Stimulated activated CD4-positive, alpha-beta T cell treated with anti-CD3 and anti-CD28 coated beads, TNF-alpha, amount 100 ng/mL, for 48 hours (primary cell): ENCODE results near the gene RSKR.
A peak's percentile ranks its signal among the peaks of the same experiment; 100 is the strongest.
"Not testable (repeated sequence)": the region's sequence is repeated elsewhere in the genome, so short reads cannot be mapped to it uniquely, and the experiment has no call there.

Experiments used
- DNase-seq, 3 donors: peaks; one replicate each; pipeline ENCODE4 v3.0.0-alpha.2; 2020; ENCODE audit warnings: low read depth in 3 of 3

Gene RSKR

GRCh38 chr17:28622186-28622585, 8.2 kb upstream of the RSKR start:
- DNase-seq: no peak

- DNase-seq: no peak
These were observed 6.0 kb upstream of the RSKR start for GRCh38 chr17:28620010-28620409.

- DNase-seq: no peak
These were observed 4.5 kb upstream of the RSKR start for GRCh38 chr17:28618464-28618863.

DNA sequence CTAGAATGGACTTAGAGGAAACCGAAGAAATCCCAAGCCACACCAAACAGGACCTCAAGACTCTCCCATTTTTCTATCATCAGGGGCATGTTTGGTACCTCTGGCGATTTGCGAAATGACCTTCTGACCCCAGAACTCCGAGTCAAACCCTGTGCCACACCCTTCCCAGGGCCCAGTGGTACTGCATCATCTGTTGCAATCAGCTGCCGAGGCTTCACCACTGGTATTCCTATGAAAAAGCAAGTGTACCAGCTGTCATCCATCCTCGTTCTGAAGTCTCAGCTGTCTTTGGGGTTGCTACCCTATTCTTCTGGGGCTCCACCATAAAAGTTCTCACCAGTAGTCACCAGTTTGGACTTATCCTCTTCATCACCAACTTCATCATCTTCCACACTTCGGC, 2.3 kb upstream of the RSKR start:
- DNase-seq: no peak

- DNase-seq: no peak
These were observed 1.4 kb upstream of the RSKR start for GRCh38 chr17:28615260-28615940.

DNA sequence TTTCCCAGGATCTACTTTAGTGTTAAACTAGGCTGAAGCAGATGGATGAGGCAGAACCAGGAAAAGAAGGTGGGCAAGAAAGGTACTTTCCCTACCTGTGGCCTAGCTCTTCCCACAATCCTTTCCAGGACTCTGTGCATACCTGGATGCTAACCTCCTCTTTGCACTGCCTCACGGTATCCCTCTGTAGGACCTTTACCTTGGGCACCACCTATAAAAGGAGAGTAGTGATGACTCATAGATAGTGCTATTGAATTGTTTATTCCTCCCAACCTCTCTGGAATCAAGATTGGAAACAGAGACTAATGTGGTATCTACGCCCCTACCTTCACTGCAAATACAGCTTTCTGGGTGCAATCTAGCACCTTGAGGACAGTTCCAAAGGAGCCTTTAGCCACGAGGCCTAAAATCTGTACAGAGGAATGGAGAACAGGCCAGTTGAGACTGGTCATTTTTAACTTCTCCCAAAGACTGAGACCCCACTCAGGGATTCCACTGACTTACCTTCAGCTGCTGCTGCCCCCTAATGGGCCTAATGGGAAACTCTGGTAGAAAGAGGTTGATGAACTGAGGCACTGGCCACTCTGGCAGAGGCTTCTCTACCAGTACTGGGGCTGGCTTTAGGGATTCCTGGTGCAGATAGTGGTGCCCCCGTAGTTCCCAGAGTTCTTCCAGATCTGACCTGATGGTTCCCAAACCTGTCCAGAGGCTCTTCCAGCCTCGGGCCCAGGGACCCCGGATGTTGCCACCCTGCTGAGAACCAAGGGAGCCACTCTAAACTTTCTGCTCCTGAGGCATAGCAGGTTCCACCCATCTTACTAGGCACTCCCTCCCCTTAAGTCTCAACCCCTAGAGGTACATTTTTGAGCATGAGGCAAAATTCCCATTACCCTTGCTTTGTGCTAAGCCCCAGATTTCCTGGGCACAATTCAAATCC, 781 bp downstream of the RSKR start:
- peak in 1 of 3 donors; percentile 20 for DNase-seq

DNA sequence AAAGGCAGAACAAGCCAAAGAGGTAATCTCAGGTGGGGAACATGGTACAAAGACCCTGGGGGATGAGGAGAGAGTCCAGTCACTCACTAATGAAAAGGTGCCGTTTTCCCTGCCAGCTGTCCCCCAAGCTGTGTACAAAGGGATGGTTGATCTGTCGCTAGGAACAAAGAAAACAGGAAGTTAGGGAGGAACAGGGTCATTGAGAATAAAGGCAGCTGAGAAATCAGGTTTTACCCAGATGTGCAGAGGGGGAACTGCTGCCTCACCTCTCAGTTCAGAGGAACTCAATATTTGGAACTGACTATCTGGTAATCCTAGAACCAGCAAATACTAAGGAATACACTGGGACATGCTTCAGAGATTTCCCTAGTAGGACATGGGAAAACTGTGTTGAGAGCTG, 1.5 kb downstream of the RSKR start:
- no peak for DNase-seq

- no peak for DNase-seq
These were observed 3.6 kb downstream of the RSKR start for GRCh38 chr17:28610376-28610775.

DNA sequence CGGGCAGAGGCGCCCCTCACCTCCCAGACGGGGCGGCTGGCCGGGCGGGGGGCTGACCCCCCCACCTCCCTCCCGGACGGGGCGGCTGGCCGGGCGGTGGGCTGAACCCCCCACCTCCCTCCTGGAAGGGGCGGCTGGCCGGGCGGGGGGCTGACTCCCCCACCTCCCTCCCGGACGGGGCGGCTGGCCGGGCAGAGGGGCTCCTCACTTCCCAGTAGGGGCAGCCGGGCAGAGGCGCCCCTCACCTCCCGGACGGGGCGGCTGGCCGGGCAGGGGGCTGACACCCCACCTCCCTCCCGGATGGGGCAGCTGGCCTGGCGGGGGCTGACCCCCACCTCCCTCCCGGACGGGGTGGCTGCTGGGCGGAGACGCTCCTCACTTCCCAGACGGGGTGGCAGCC, 10.0 kb downstream of the RSKR start:
- not testable (repeated sequence) for DNase-seq

GRCh38 chr17:28599311-28600184, 14.4 kb downstream of the RSKR start:
- peak; percentile 47 to 61 (median 55) for DNase-seq

GRCh38 chr17:28598799-28599310, 15.1 kb downstream of the RSKR start, which contains the start of gene SPAG5:
Gene SPAG5 (minus strand): TSS chr17:28599025. CDS start chr17:28598946, 79 bp downstream.
- DNase-seq: peak; percentile 90 to 93 (median 90)

GRCh38 chr17:28598389-28598788, 15.6 kb downstream of the RSKR start:
- no peak for DNase-seq

GRCh38 chr17:28597606-28598383, 16.2 kb downstream of the RSKR start:
- DNase-seq: no peak

DNA sequence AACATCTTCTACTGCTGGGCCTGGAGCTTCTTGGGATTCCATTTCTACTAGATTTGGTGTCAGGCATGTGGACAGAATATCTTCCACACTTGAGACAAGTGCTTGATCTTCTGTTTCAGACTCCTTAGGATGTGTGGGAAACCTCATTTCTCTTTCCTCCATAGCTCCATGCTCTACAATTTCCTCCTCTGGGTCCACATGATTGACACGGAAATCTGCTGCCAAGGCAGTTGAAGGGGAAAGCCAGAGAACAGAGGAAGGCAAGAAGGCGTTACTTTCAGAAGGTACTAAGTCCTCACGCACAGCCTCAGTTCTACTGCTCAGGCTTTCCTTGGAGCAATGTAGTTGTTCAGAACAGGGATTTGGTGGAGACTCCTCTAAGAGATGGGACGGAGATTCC, 21.7 kb downstream of the RSKR start:
- no peak for DNase-seq

- DNase-seq: no peak
These were observed 28.1 kb downstream of the RSKR start for GRCh38 chr17:28585851-28586250.

GRCh38 chr17:28584434-28584833, 29.6 kb downstream of the RSKR start:
- DNase-seq: no peak

- DNase-seq: no peak
These were observed 31.5 kb downstream of the RSKR start for GRCh38 chr17:28582513-28582912.

DNA sequence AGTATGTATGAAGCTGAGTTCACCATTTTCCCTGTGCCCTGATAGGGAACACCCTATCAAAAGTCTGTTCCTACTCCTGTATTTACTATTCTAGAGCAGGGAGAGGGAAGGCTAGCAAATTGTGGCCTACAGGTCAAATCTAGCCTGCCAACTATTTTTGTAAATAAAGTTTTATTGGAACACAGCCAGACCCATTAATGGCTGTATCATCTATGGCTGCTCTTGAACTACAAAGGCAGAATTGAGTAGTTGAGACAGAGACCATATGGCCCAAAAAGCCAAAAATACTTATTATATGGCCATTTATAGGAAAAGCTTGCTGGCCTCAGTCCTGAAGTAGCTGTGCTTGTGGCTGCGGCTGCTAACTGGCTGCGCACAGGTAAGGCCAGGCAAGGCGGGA, 33.0 kb downstream of the RSKR start:
- DNase-seq: no peak

DNA sequence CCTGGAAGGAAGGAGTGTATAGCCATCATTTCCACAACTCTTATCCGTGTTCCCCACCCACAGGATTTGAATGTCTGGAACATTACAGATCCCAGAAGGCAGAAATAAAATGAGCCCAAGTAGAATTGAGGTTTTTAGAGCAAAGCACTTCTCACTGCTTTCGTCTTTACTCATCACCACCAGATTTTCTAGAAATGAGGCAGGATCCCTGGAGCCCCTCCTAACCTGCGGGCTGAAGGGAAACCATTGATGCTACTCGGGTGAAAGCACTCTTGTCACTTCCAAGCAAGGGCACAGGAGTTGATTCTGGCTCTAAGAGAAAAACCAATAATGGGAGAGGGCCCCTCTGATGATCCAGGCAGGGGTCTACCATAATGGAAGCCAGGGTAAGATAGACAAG, 34.5 kb downstream of the RSKR start:
- DNase-seq: no peak

GRCh38 chr17:28578246-28579195, 35.5 kb downstream of the RSKR start:
- DNase-seq: no peak
